Upper lobe of left lung (tissue), 4 donors: Measurements from ENCODE around the gene GATA6.

Experiments
- EP300 ChIP-seq, 4 donors: sonication (generic); formaldehyde crosslinking; IDR thresholded peaks; one replicate each; pipeline ENCODE4 v1.5.1; 2017; ENCODE audit warnings: antibody characterized with exemption in 4 of 4, control low read depth in 2 of 4
- POLR2A ChIP-seq, 4 donors: fragments of 450-650 bp; IDR thresholded peaks; one replicate each; pipeline ENCODE4 v1.5.1; 2016 to 2017; ENCODE audit warnings: antibody characterized with exemption in 4 of 4, mild to moderate bottlenecking in 2 of 4
- TF ChIP-seq, protein P1 (sequence below), 6 experiments: fragments of 450-650 bp in 4 of 6; fragments of 200-600 bp in 2 of 6; sonication (generic) in 2 of 6; IDR thresholded peaks; one replicate each; pipeline ENCODE4 v1.5.1; 2016 to 2019; ENCODE audit warnings: antibody characterized with exemption in 6 of 6

DNA sequence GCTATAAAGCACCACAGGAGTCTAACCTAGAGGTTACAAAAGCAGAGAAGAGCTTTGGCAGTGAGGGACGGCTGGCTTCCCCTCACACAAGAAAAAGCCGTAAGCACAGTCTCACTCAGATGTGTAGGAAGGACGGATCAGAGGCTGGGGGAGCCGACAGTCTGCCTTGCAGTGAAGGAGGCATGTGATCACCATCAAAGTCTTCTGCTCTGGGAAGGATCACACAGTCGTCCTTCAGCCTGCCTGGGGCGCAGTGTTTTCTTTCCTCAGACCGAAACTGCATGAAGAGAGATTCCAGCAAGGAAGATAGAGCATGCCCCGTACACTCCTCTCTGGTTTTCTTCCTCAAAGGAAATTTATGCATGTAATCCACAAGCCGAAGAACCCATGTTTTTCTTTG, 24.1 kb downstream of the GATA6 start:
- TF ChIP-seq, protein P1, sequence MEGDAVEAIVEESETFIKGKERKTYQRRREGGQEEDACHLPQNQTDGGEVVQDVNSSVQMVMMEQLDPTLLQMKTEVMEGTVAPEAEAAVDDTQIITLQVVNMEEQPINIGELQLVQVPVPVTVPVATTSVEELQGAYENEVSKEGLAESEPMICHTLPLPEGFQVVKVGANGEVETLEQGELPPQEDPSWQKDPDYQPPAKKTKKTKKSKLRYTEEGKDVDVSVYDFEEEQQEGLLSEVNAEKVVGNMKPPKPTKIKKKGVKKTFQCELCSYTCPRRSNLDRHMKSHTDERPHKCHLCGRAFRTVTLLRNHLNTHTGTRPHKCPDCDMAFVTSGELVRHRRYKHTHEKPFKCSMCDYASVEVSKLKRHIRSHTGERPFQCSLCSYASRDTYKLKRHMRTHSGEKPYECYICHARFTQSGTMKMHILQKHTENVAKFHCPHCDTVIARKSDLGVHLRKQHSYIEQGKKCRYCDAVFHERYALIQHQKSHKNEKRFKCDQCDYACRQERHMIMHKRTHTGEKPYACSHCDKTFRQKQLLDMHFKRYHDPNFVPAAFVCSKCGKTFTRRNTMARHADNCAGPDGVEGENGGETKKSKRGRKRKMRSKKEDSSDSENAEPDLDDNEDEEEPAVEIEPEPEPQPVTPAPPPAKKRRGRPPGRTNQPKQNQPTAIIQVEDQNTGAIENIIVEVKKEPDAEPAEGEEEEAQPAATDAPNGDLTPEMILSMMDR (IDR thresholded peaks at IDR 0.05): no peak
- TF ChIP-seq EP300 (IDR thresholded peaks at IDR 0.05): no peak
- TF ChIP-seq POLR2A (IDR thresholded peaks at IDR 0.05): no peak
